ENCODE data around the gene SLC2A5. TPM values are rescaled to one million over a fixed set of nuclear protein-coding genes. Genes with fewer than 3 reads are reported as not detected.

The SLC2A5 gene
- total and polyA plus RNA-seq, 9 of the 15 experiments (the other 6 are each of a cell fraction or from before 2014, with no cell fraction given), result 0.08 TPM; not detected in 8

- CTCF ChIA-PET (ENCODE audit: low intra/inter-chr PET ratio), result no interaction called here
- Histone ChIP-seq H3K9me1 (ENCODE audit: control insufficient read depth, insufficient read depth, low read length) (no peaks in the 10 kb centered on the region), H3K9ac (ENCODE audit: insufficient read depth in 1 of 2, low read depth in 2 of 2, low read length in 2 of 2) (no peak overlapping the region), H3K36me3 (ENCODE audit: control insufficient read depth, insufficient read depth, low read length) (no peaks in the 10 kb centered on the region), H3K27me3 (ENCODE audit: control insufficient read depth in 2 of 2, insufficient read depth in 2 of 2, low read length in 2 of 2) (peaks cover 21 to 70% of the 10 kb centered on the region in 2 experiments), H3K4me1 (replicated peaks in 1 of 2; ENCODE audit: control insufficient read depth in 2 of 2, insufficient read depth in 2 of 2, low read length in 2 of 2) (peaks cover 0 to 14% of the 10 kb centered on the region in 2 experiments; a peak in 4 of 5 replicates), H3K27ac (ENCODE audit: extremely low read depth, low read depth, low read length) (no peak overlapping the region), H3K4me3 (no peak overlapping the region), H4K20me1 (replicated peaks; ENCODE audit: control insufficient read depth, insufficient read depth, low read length) (no peaks in the 10 kb centered on the region), H3K9me3 (replicated peaks; ENCODE audit: control insufficient read depth, insufficient read depth, low read depth, low read length) (no peaks in the 10 kb centered on the region), H2AFZ (ENCODE audit: low read depth, low read length) (no peak overlapping the region), H3K4me2 (ENCODE audit: insufficient read depth, low read length) (no peak overlapping the region), H3K79me2 (ENCODE audit: control insufficient read depth, insufficient read depth, low read length) (no peaks in the 10 kb centered on the region)
- WGBS (ENCODE audit: insufficient coverage, low coverage, missing lambda C conversion rate), result 3% methylated on average over 4 of the region's 4 CpGs
- intact Hi-C loops (cut with micrococcal nuclease), result no loop called here
- peak; percentile 49 for FAIRE-seq
- no TSS peak for BruUV-seq (replicated peaks)
- no peak for TF ChIP-seq TCF7L2 (IDR thresholded peaks at IDR 0.05; ENCODE audit: low read depth, low read length)
- no peak for TF ChIP-seq LEF1 (IDR thresholded peaks at IDR 0.05)
- no peak for TF ChIP-seq ZNF253 (CRISPR knock-in tag; conservative IDR thresholded peaks at IDR 0.05)
- no peak for DNase-seq (ENCODE audit: extremely low read depth in 1 of 4, low spot score in 3 of 4)
- in situ Hi-C loops (cut with MboI), result no loop called here
- ATAC-seq, result no peak
- POLR2A ChIA-PET, result interaction anchor here (0.7 to 0.9 kb wide), 2 partner anchors 9 to 12 kb away, joined by 3 read pairs; no protein-coding TSS in a partner anchor
Observed at GRCh38 chr1:9068981-9069325, 482 bp downstream of the SLC2A5 start.

GRCh38 chr1:9066945-9067807, 2.3 kb downstream of the SLC2A5 start:
- H3K4me1 ChIP-seq (replicated peaks in 1 of 2; ENCODE audit: control insufficient read depth in 2 of 2, insufficient read depth in 2 of 2, low read length in 2 of 2), result peaks cover 0 to 14% of the 10 kb centered on the region in 2 experiments; a peak in 4 of 5 replicates
- no TSS peak for BruUV-seq (replicated peaks)
- intact Hi-C loops (cut with micrococcal nuclease), result no loop called here
- no peak for TF ChIP-seq CREBBP (IDR thresholded peaks at IDR 0.05; ENCODE audit: low read depth, low read length)
- no peak for TF ChIP-seq ZKSCAN1 (IDR thresholded peaks at IDR 0.05; ENCODE audit: low read depth, low read length)
- TF ChIP-seq VEZF1 (CRISPR knock-in tag; IDR thresholded peaks at IDR 0.05), result 0 out of 2 replicates have a peak, but pooled peaks have one; percentile 13

More at GRCh38 chr1:9066945-9067807, 2.3 kb downstream of the SLC2A5 start:
- Histone ChIP-seq H4K20me1 (replicated peaks; ENCODE audit: control insufficient read depth, insufficient read depth, low read length) (no peaks in the 10 kb centered on the region), H3K4me3 (no peak overlapping the region), H3K27ac (ENCODE audit: extremely low read depth, low read depth, low read length) (no peak overlapping the region), H3K27me3 (ENCODE audit: control insufficient read depth in 2 of 2, insufficient read depth in 2 of 2, low read length in 2 of 2) (peaks cover 21 to 68% of the 10 kb centered on the region in 2 experiments), H3K9me3 (replicated peaks; ENCODE audit: control insufficient read depth, insufficient read depth, low read depth, low read length) (no peaks in the 10 kb centered on the region), H2AFZ (ENCODE audit: low read depth, low read length) (peak overlapping the region; percentile 27; the same call in 1 of the 2 replicates), H3K79me2 (ENCODE audit: control insufficient read depth, insufficient read depth, low read length) (no peaks in the 10 kb centered on the region), H3K9me1 (ENCODE audit: control insufficient read depth, insufficient read depth, low read length) (no peaks in the 10 kb centered on the region), H3K9ac (ENCODE audit: insufficient read depth in 1 of 2, low read depth in 2 of 2, low read length in 2 of 2) (peak overlapping the region in 1 of 2 experiments; percentile 60; a peak in 1 of 4 replicates), H3K36me3 (ENCODE audit: control insufficient read depth, insufficient read depth, low read length) (no peaks in the 10 kb centered on the region), H3K4me2 (ENCODE audit: insufficient read depth, low read length) (no peak overlapping the region)
- FAIRE-seq, result no peak
- in situ Hi-C loops (cut with MboI), result no loop called here
- POLR2A ChIA-PET, result interaction anchor here (1.9 kb wide), 1 partner anchor 8 kb away, joined by 8 read pairs; no protein-coding TSS in a partner anchor
- CTCF ChIA-PET (ENCODE audit: low intra/inter-chr PET ratio), result interaction anchor here (0.6 kb wide), 1 partner anchor 1484 kb away, joined by 6 read pairs; no protein-coding TSS in a partner anchor
- peak; percentile 43; the same call in 2 of the 3 replicates for ATAC-seq
- WGBS (ENCODE audit: insufficient coverage, low coverage, missing lambda C conversion rate), result 11% methylated on average over 24 of the region's 24 CpGs
- DNase-seq (ENCODE audit: extremely low read depth in 1 of 4, low spot score in 3 of 4), result peak in 2 of 4 experiments; percentile 30 to 40
